OCI-M1 (cell line): ENCODE measurements around the gene DNAJC12.

Experiments
- DNase-seq: peaks from one replicate; lab custom pipeline; 2025; lab: John Stamatoyannopoulos, UW

DNAJC12 gene

GRCh38 chr10:67763499-67764011 is 74.4 kb downstream of the DNAJC12 start:
- DNase-seq = peak; percentile 78

DNA sequence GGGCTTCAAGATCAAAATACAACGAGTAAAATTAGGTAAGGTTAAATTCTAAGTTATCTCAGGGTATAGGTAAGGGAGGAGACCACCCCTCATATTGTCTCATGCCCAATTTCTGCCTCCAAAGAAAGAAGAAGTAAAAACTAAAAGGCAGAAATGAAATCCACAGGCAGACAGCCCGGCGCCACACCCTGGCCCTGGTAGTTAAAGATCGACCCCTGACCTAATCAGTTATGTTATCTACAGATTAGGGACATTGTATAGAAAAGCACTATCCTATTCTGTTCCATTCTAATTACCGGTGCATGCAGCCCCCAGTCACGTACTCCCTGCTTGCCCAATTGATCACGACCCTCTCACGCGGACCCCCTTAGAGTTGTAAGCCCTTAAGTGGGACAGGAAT is 75.4 kb downstream of the DNAJC12 start:
- peak; percentile 41 for DNase-seq

GRCh38 chr10:67760272-67760671 is 77.7 kb downstream of the DNAJC12 start:
- no peak for DNase-seq
